ENCODE data around the gene GFI1. TPM values are rescaled to one million over a fixed set of nuclear protein-coding genes. Genes with fewer than 3 reads are reported as not detected.

The GFI1 gene
- total and polyA plus RNA-seq, 2 donors (not counting 3 experiments of a cell fraction or from before 2014, with no cell fraction given): 0.11 to 0.22 TPM

DNA sequence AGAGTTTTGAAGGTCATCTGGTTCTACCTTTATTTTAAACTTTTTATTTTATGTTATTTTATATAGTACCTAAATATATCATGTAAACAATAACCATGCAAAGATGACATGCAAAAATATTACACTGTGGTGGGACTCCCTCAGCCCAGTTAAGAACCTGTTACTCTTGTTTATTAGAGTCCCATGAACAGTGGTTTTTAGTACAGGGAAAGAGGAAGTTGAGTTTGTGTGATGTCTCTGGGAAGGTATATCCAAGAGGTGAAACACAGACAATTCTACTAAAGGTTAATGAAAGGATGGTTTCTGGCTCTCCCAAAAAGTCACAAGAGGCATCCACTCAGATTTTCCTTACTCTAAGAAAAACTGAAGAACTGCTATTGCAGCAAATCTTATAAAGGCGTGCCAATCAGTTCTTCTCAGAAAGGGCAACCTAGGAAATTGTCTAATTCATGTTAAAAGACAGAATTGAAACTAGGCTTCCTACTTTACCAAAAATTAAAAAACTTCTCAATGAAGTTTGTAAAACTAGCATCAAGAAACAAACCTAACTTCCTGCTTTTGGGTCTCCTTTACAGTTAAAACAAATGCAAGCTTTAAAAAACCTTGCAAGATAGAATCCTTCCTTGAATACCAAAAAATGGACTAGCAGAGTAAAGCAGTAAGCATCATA, 19.9 kb downstream of the GFI1 start:
- Histone ChIP-seq H3K27me3 (ENCODE audit: control insufficient read depth in 2 of 2, insufficient read depth in 2 of 2, low read length in 2 of 2) (no peaks in the 10 kb centered on the region), H3K4me2 (ENCODE audit: insufficient read depth, low read length) (no peak overlapping the region), H3K36me3 (ENCODE audit: control insufficient read depth in 2 of 2, extremely low read depth in 1 of 2, insufficient read depth in 2 of 2, low read length in 2 of 2) (no peaks in the 10 kb centered on the region), H3K4me1 (ENCODE audit: control insufficient read depth, extremely low read depth, insufficient read depth, low read length) (no peaks in the 10 kb centered on the region), H3K4me3 (replicated peaks in 1 of 3; ENCODE audit: insufficient read depth in 1 of 3, low read depth in 1 of 3, low read length in 3 of 3) (no peak overlapping the region), H3K9me1 (replicated peaks; ENCODE audit: control insufficient read depth, extremely low read depth, insufficient read depth, low read length) (no peaks in the 10 kb centered on the region), H3K9me3 (replicated peaks; ENCODE audit: control insufficient read depth, insufficient read depth, low read length) (no peaks in the 10 kb centered on the region), H2AFZ (ENCODE audit: low read depth, low read length) (no peak overlapping the region), H3K9ac (replicated peaks; ENCODE audit: extremely low read depth, insufficient read depth, low read length) (no peak overlapping the region), H3K27ac (ENCODE audit: insufficient read depth, low read depth, low read length) (no peak overlapping the region), H4K20me1 (replicated peaks; ENCODE audit: control insufficient read depth, extremely low read depth, insufficient read depth, low read length) (no peaks in the 10 kb centered on the region), H3K79me2 (ENCODE audit: control insufficient read depth, insufficient read depth, low read length) (no peaks in the 10 kb centered on the region)
- TF ChIP-seq EZH2 (IDR thresholded peaks at IDR 0.05; ENCODE audit: borderline replicate concordance, low read depth, low read length, severe bottlenecking) (no peak), POLR2AphosphoS5 (IDR thresholded peaks at IDR 0.05; ENCODE audit: insufficient read depth, low read depth, low read length) (no peak), MYC (IDR thresholded peaks at IDR 0.05; ENCODE audit: low read depth, low read length) (no peak), JUN (IDR thresholded peaks at IDR 0.05; ENCODE audit: borderline replicate concordance, insufficient read depth, insufficient read length, low read depth) (no peak), GATA2 (IDR thresholded peaks at IDR 0.05; ENCODE audit: insufficient read depth, insufficient read length, low read depth, low read length) (no peak), FOS (IDR thresholded peaks at IDR 0.05; ENCODE audit: borderline replicate concordance, insufficient read depth, low read length) (no peak), POLR2A (IDR thresholded peaks at IDR 0.05; ENCODE audit: low read depth, low read length) (no peak)
- TF ChIP-seq, protein P1, sequence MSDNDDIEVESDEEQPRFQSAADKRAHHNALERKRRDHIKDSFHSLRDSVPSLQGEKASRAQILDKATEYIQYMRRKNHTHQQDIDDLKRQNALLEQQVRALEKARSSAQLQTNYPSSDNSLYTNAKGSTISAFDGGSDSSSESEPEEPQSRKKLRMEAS (IDR thresholded peaks at IDR 0.05; ENCODE audit: insufficient read depth, insufficient read length): no peak
- TF ChIP-seq, protein P2, sequence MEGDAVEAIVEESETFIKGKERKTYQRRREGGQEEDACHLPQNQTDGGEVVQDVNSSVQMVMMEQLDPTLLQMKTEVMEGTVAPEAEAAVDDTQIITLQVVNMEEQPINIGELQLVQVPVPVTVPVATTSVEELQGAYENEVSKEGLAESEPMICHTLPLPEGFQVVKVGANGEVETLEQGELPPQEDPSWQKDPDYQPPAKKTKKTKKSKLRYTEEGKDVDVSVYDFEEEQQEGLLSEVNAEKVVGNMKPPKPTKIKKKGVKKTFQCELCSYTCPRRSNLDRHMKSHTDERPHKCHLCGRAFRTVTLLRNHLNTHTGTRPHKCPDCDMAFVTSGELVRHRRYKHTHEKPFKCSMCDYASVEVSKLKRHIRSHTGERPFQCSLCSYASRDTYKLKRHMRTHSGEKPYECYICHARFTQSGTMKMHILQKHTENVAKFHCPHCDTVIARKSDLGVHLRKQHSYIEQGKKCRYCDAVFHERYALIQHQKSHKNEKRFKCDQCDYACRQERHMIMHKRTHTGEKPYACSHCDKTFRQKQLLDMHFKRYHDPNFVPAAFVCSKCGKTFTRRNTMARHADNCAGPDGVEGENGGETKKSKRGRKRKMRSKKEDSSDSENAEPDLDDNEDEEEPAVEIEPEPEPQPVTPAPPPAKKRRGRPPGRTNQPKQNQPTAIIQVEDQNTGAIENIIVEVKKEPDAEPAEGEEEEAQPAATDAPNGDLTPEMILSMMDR (IDR thresholded peaks at IDR 0.05; ENCODE audit: extremely low read depth in 1 of 2, insufficient read depth in 1 of 2, low read depth in 1 of 2, low read length in 2 of 2): no peak
- intact Hi-C loops (cut with micrococcal nuclease): no loop called here
- ChIA-PET POLR2A (no interaction called here), CTCF (no interaction called here)
- dilution Hi-C loops (cut with MboI; ENCODE audit: extremely low pct_ligation_motif_present, low sequenced_read_pairs): no loop called here
- DNase-seq (ENCODE audit: low read depth, low spot score) (no peak), FAIRE-seq (no peak)
- no TSS peak for BruUV-seq (replicated peaks)
